GM12801 (cell line): Measurements from ENCODE around the gene SNRPD2.

Source experiments
- CTCF ChIP-seq: IDR thresholded peaks from one replicate; pipeline ENCODE4 v1.5.1; 2011; ENCODE audit warnings: control low read depth; ENCODE audit not compliant: insufficient read length; ENCODE audit errors: extremely low read depth

Gene SNRPD2

GRCh38 chr19:45717131-45717982 is 25.6 kb upstream of the SNRPD2 start:
- TF ChIP-seq CTCF, result no peak

- TF ChIP-seq CTCF, result no peak
Observed at GRCh38 chr19:45716359-45717130, 24.8 kb upstream of the SNRPD2 start.

- no peak for TF ChIP-seq CTCF
Observed at GRCh38 chr19:45715139-45715538, 23.4 kb upstream of the SNRPD2 start.

- no peak for TF ChIP-seq CTCF
Observed at GRCh38 chr19:45713141-45713540, 21.4 kb upstream of the SNRPD2 start.

- TF ChIP-seq CTCF, result no peak
Observed at GRCh38 chr19:45712699-45713067, 20.9 kb upstream of the SNRPD2 start.

- no peak for TF ChIP-seq CTCF
Observed at GRCh38 chr19:45711851-45712698, 20.3 kb upstream of the SNRPD2 start.

GRCh38 chr19:45710356-45711130 is 18.8 kb upstream of the SNRPD2 start:
- no peak for TF ChIP-seq CTCF
